GM18499 (cell line): Measurements from ENCODE around the gene SLC25A4.
A peak's percentile ranks its signal among the peaks of the same experiment; 100 is the strongest.

Experiments
- ATAC-seq: cut with Tn5 transposase; IDR thresholded peaks from one replicate; pipeline ENCODE4 v1.9.1; 2021; ENCODE audit warnings: moderate number of reproducible peaks; ENCODE audit not compliant: insufficient read depth, unreplicated experiment

The SLC25A4 gene

DNA sequence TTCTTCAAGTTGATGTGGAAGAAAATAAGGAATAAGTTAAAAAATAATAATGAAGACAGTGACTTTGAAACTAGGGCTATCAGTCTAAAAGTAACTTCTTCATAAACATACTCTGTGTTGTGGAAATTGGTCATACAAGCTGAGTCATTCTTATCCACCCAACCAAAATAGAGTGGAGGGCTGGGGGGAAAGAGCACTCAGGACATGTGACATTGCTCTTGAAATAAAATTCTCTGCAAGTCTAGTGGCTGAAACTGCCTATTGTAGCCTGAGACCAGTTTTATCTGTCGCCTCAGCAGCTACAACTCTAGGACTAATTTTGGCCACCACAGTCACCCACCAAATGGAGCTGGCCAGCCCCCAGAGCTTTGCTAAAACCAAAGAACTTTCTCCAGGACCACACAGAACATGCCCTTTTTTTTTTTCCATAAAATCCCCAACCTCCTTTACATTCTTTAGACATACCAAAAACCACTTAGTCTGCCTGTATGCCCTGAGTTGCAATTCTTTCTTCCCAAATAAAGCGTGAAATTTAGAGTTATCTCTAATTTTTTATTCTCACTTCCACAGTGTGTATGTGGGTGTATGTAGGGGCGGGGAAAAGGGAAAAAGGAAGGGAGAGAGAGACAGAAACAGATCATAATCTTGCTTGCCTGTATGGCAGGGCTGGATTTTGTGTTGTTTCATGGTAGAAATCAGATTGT is 23.0 kb upstream of the SLC25A4 start:
- no peak for ATAC-seq

DNA sequence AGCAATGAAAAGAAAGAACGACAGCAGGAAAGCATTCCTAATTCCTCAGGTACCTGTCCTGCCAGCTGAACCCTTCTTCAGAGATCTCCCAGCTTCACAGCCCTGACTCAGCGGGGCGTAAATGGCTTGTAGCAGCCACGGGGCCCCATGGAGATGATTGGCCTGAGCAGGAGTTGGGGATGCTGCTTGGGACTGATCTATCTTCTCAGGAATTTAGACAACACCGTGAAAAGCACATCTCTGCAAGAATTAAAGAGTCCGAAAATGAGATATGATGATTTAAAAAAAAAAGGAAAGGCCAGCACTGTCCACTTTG is 22.5 kb upstream of the SLC25A4 start:
- no peak for ATAC-seq

DNA sequence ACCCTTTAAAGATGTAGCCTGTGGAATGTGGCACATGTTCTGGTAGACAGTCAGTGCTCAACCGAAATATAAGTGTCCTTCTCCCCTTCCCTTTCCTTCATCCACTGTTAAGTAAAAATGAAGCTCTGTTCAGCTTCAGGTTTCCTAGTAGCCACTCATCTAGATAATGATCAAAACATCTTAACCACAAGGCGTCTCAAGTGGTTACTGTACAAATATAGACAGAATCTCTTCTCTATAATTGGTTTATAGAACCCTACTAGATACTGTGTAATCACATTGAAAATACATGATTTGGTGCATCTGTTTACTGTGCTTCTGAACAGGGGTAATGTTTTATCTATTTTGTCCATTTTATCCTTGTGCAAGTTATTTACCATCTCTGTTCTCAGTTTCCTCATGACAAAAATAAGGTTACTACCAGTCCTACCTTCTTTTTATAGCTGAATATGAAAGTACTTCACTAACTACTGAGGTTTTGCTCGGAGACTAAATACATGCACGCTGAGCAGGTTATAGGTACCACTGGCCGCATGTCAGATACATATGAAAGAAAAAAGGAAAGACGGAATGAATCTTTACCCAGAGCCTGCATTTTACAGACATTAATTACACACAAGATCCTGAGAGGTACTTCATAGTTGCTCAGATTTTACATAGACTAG is 20.3 kb upstream of the SLC25A4 start:
- ATAC-seq: peak; percentile 53

DNA sequence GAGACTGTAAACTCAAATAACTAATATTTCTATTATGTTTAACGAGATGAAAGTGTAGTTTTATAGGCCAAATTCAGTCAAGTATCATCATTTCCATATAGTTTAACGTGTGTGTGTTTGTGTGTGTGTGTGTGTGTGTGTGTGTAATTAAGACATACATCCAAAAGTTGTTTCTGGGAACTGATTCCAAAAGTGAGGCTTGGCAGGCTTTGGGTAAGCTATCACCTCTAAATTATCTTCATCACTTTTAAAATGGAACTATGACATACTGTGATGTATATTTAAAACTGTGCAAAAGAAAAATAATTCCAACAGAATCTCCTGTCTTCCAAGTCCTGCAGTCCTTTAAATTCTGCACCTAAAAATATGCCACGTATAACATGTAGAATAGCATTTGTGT is 19.1 kb upstream of the SLC25A4 start:
- no peak for ATAC-seq

DNA sequence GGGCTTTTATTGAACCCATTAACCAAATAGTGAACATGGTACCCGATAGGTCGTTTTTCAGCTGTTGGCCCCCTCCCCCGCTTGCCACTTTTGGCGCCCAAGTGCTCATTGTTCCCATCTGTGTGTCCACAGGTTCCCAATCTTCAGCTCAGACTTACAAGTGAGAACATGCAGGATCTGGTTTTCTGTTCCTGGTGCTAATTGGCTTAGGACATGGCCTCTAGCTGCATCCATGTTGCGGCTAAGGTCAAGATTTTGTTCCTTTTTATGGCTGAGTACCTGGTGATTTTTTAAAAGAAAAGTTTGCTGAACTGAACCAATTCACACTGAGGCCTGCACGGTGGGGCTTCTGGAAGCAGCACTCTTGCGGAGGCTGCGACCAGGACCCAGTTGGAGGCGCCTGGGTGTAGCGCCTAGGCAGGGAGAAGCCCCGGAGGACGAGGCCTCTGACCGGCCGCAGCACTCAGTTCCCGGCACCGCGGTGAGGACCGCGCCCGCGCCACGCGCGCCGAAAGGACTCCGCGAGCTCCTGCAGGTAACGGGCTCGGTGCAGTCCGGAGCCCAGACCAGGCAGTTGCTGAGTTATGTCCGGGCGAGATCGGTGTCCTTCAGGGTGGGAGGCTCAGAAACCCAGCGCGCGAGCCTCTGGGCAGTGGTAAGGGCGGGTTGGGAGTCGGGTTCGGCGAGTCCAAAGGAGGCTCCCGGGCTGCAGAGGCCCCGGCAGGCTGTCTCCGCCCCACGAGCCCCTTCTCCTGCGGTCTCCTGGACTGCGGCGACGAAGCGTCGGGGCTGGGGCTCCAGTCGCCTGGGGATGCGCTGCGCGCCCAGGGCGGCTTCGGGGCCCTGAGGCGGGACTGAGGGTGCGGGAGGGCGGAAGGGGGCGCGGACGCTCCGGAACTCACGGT is 15.8 kb upstream of the SLC25A4 start:
- ATAC-seq: no peak

DNA sequence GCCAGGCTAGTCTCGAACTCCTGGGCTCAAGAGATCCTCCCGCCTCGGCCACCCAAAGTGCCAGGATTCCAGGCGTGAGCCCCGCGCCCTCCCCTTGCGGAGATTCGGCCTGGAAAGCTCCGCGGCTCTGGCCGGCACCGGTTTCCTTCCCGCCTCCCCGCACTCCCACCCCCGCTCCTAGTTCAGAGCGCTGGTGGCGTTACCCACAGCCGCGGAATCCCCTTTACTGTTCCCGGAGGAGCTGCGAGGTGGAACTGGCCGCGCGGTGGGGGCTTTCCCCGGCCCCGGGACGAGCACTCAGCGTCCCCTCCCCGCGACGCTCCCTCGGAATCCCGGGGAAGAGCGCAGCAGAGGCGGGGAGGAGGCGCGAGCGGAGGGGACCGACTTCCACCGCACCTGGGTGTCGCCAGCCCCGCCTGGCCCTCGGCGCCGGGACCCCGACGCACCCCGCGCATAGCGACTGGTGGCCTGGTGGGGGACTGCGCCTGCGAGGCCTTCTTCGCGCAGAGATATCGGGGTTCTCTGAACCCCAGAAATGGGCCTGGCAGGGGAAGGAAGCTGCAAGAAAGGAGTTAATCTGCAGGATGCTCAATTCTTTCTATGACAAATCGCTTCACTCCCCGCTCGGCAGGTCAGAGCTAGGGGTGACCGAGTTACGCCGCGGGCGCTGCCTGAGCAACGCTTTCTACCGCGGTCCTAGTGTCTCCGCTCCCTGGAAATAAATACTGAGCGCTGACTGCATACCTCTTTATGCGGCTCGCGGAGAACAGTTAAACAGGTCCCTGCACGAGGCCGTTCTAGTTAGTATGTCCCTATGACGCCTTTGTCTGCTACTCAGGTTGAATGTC is 14.6 kb upstream of the SLC25A4 start:
- no peak for ATAC-seq

DNA sequence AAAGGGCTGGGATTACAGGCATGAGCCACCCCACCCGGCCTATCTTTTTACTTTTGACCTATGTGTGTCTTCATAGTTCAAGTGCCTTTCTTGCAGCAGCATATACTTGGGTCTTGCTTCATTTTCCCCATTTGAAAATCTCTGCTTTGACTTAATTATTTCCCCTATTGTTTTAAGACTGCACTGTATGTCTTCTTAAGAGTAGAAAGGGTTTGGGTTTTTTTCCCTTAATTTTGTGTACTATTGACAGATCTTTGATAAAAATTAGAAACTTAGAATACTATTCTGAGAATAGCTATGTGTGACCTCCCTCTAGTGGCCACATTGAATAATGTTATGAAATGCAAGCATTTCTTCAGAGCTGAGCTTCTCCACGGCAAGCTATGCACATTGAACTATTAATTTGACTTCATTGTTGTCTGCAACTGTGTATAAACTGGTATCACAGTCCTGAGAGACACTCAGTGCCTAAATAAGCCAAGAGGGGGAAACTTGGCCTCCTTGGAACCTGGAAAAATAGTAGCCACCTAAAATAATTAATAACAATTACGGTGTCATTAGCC is 8.7 kb upstream of the SLC25A4 start:
- no peak for ATAC-seq

DNA sequence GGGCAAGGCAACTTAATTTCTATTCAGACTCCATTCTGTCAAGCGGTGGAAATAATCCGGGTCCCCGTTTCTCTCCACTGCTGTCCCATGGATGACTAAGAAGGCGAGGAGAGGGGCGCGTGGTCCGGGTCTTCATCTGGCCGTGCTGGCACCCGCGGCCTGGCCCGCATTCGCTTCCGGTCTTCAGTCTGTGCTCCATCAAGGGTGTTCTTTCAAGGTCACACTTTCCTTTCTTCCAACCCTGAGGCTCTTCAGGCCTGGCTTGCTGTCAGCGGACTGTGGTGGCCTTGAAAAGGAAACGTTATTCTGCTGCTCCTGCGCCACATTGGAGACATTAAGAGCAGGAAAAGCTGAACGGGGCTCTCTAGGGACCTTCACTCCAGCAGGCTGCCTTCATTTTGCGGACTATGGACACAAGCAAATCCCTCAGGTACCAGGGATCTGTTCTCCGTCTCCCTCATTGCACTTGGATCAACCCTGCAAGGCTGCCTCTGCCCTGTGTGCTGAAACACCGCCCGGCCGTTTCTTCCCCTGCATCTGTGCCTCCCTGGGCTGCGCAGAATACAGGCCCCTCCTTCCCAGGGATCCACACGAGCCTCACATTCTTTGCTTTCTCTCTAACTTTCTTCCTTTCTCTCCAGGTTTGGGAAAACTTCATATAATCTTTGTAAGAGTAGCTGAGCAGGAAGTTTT is 5.7 kb upstream of the SLC25A4 start:
- no peak for ATAC-seq

DNA sequence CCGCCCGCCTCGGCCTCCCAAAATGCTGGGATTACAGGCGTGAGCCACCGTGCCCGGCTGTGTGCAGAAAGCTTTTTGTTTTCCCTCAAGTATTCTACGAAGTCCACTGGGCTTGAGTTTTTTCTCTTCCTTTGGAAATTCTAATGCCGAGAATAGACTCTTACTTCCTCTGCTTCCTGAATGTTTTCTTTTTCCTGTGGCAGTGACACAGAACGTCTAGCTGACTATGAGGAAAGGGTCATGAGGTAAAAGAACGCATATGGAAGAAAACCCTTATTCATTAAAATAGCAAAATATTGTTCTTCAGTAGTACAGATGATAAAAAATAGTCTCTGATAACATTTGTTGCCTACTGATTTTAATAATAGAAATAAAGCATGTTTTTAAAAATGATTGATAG is 4.9 kb upstream of the SLC25A4 start:
- no peak for ATAC-seq

DNA sequence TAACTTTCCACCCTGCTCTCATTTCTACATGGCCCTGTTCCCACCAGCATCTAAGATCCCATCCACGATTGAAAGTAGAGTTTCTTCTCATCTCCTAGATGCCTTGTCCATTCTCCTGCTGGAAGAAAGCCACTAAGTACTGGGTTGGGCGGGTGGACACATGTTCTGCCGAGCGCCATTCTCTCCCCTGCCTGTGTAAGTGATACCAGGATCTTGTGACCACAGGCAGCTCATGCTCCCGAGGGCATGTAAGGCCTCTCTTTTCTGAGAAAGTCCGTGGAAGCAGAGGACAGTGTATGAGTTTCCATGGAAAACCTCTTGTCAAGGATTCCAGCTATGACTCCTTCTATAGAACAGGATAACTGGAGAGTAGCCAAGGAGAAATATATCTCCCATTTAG is 3.3 kb upstream of the SLC25A4 start:
- ATAC-seq: no peak

DNA sequence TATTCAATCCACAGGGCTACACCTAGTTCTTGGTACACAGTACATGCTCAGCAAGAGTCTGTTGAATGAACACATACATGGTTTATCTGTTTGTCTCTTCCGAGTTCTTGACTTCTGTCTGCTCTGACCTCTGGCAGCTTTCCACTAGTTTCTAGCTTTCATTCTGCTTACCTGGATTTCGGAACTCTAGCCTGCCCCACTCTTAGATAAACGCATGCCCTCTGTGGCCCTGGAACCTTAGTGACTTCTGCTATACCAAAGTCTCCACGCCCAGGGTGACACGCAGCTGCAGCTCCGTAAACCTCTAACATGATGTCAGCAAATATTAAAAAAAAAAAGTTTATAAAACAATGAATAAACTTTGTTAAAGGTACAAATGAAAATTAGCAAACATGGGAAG is 1.3 kb upstream of the SLC25A4 start:
- ATAC-seq: no peak

DNA sequence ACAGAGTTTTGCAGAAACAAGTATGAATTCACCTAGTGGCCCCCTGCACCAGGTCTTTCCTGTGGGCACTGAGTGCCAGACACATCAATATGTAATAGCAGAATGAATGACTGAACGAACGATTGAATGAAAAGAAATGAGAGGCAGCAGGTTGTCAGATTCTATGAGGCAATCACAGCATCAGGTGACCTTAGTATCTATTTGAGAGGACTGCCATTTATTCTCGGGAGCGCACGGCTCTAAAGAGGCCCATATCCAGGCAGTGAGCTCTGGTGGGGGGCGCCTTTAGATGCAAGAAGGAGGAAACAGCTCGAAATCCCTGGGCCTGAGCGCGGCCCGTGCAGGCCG is 528 bp upstream of the SLC25A4 start:
- no peak for ATAC-seq

DNA sequence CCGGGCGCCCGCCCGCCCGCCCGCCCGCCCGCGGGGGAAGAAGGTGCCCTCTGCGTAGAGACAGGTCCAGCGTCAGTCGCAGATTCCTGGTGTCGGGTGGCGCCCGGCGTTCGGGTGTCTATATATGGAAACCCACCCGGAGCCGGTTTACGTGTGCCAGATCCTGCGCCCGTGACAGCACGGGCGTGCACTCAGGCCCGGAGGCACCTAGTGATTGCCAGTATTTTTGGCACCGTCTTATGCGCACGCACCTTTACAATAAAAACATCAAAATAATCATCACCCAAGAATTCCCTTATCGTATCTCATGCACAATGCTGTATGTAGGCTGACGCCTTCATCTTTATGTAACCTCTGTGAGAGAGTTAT is 519 bp downstream of the SLC25A4 start:
- peak; percentile 5 for ATAC-seq

DNA sequence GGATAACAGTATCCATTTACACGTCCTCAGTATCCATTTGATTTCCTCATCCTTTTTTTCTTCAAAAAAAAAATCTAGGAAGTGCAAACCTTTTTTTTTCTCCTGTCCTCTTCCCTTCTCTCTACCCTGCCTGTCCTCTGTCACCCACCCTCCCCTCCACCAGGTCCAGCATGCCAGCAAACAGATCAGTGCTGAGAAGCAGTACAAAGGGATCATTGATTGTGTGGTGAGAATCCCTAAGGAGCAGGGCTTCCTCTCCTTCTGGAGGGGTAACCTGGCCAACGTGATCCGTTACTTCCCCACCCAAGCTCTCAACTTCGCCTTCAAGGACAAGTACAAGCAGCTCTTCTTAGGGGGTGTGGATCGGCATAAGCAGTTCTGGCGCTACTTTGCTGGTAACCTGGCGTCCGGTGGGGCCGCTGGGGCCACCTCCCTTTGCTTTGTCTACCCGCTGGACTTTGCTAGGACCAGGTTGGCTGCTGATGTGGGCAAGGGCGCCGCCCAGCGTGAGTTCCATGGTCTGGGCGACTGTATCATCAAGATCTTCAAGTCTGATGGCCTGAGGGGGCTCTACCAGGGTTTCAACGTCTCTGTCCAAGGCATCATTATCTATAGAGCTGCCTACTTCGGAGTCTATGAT is 1.7 kb downstream of the SLC25A4 start:
- ATAC-seq: no peak

DNA sequence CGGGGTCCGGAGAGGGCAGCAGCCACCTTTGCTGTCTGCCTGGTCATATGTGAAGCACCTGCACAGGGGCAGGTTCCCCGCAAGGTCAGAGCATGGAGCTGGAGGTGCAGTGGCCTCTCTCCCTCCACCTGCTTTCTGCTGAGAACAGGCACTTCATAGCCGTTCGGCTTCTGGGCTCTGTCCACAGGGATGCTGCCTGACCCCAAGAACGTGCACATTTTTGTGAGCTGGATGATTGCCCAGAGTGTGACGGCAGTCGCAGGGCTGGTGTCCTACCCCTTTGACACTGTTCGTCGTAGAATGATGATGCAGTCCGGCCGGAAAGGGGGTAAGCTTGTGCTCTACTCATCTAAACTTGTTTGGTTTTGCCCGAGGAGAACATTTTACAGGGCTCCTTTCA is 2.5 kb downstream of the SLC25A4 start:
- no peak for ATAC-seq

DNA sequence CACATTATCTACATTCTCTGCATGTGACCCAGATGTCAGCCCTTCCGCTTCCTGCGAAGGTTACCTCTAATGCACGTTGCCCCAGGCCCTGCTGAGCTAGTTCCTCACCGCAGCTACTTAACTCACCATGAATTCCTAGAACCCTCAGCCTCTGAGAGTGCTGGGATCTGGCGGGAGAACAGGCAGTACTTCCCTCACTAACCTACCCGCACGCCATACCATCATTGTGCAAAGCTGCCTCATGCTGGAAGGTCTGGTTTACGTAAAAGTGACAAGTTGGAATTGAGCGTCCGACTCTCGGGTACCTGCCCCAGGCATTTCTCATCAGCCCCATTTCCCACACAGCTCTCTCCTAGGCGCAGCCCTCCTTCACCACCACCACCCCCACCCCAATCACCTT is 6.3 kb downstream of the SLC25A4 start:
- no peak for ATAC-seq

DNA sequence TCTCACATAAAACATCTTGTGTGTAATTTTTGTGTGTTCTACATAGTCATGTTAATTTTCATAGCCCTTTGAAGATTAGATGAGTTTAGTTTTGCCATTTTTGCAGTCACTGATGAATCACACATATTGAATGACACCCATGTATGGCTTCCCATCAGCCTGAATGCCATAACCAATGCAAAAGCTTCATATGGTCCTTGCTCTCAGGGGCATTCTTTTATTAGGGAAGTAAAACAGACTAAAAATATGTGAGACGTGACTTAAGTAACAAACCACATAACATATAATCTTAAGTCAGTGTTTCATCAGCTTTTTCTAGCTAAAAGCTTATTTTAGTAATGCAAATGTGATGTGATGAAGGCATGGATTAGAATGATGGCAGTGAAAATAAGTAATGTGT is 8.2 kb downstream of the SLC25A4 start:
- ATAC-seq: no peak

DNA sequence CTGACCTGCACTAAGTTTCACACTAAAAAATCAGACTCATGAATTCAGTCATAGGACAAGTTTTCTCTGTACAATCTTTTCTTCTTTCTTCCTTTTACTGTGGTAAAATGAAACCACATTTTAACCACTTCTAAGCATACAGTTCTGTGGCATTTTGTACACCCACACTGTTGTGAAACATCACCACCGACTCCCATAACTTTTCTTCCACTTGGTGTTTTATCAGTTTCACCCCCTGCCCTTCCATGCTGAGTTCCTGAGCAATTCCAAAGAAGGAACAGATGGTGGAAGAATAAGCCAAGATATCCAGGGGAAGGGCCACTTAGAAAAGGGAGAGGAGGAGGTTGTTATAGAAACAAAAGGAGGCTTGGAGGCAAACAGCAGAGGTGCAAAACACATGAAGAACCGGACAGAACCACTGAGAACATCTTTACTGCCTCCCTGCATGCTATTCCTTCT is 22.6 kb downstream of the SLC25A4 start:
- ATAC-seq: peak; percentile 94

DNA sequence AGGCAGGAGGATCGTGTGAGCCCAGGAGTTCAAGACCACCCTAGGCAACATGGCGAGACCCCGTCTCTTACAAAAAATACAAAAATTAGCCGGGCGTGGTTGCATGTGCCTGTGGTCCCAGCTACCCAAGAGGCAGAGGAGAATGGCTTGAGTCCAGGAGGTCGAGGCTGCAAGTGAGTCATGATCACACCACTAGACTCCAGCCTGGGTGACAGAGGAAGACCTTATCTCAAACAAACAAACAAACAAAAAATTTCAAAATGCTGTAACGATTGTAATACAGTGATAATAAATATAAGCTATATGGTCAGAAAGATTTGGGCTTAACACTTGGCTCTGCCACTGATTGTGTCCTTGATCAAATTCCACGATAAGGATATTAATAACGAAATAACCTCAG is 24.2 kb downstream of the SLC25A4 start:
- no peak for ATAC-seq
